GM12878 (cell line): ENCODE data around the gene PTPRD. TPM values are rescaled to one million over a fixed set of nuclear protein-coding genes. Genes with fewer than 3 reads are reported as not detected.
"Not testable (repeated sequence)": the region's sequence is repeated elsewhere in the genome, so short reads cannot be mapped to it uniquely, and the experiment has no call there.

Source experiments
- ATAC-seq: fragments of 200-7000 bp; cut with Tn5 transposase; 3 replicates; pipeline ENCODE4 v1.9.1; 2020; ENCODE audit warnings: mild to moderate bottlenecking, moderate library complexity
- BruUV-seq: library from RNA; stranded (reverse); fragments of 400-500 nt; replicated peaks from 2 replicates; lab custom pipeline; 2021; lab: Mats Ljungman, UMichigan
- CTCF ChIA-PET: fragments of 300-600 bp; sonication (Branson Sonifier 250); formaldehyde crosslinking; extraction: SDS; loops from one replicate; lab custom pipeline; 2021; ENCODE audit warnings: inconsistent platforms; lab: Yijun Ruan, JAX
- POLR2A ChIA-PET: fragments of 350-600 bp; formaldehyde crosslinking; extraction: SDS; loops from one replicate; lab custom pipeline; 2021; ENCODE audit warnings: inconsistent platforms; lab: Charles Lee
- RAD21 ChIA-PET: fragments of 300-600 bp; sonication (Branson Sonifier 250); formaldehyde crosslinking; loops from one replicate; lab custom pipeline; 2023; ENCODE audit warnings: antibody characterized with exemption; ENCODE audit not compliant: unreplicated experiment; lab: Charles Lee
- SMC1A ChIA-PET: fragments of 300-600 bp; sonication (Branson Sonifier 250); formaldehyde crosslinking; loops from one replicate; lab custom pipeline; 2023; ENCODE audit not compliant: unreplicated experiment, uncharacterized antibody; lab: Charles Lee
- DNase-seq: peaks from one replicate; pipeline ENCODE4 v3.0.0-alpha.2; 2011; ENCODE audit warnings: low read depth, low spot score
- FAIRE-seq: peaks from 3 replicates; lab custom pipeline; 2011; peaks lifted over from hg19 to GRCh38; lab: Jason Lieb, UNC
- H2AFZ ChIP-seq: 2 replicates; pipeline ENCODE4 v1.6.0; 2011; ENCODE audit warnings: low read depth, low read length, control low read depth; ENCODE audit not compliant: control insufficient read depth
- H3K27ac ChIP-seq: 2 replicates; pipeline ENCODE4 v1.5.1; 2011; ENCODE audit warnings: control low read depth; ENCODE audit not compliant: control insufficient read depth, insufficient read depth
- H3K27me3 ChIP-seq, 2 experiments: replicated peaks in 1 of 2; 2 replicates each; pipeline versions ENCODE4 v1.6.0 to v1.6.1; 2011; ENCODE audit warnings: low read length in 1 of 2; ENCODE audit not compliant: control insufficient read depth in 2 of 2, insufficient read depth in 2 of 2
- H3K36me3 ChIP-seq, 2 experiments: 2 replicates each; pipeline ENCODE4 v1.5.1; 2011; ENCODE audit warnings: low read length in 1 of 2; ENCODE audit not compliant: control insufficient read depth in 2 of 2, insufficient read depth in 2 of 2
- H3K4me1 ChIP-seq: 2 replicates; pipeline ENCODE4 v1.6.1; 2011; ENCODE audit warnings: mild to moderate bottlenecking, low read length, moderate library complexity, mixed read lengths; ENCODE audit not compliant: control insufficient read depth, insufficient read depth
- H3K4me2 ChIP-seq: 2 replicates; pipeline ENCODE4 v1.6.0; 2011; ENCODE audit warnings: control low read depth; ENCODE audit not compliant: control insufficient read depth, insufficient read depth
- H3K4me3 ChIP-seq: fragments of 200-600 bp; sonication (generic); 2 replicates; pipeline ENCODE4 v1.5.1; 2016
- H3K79me2 ChIP-seq: 2 replicates; pipeline ENCODE4 v1.6.0; 2011; ENCODE audit warnings: low read length; ENCODE audit not compliant: control insufficient read depth, insufficient read depth
- H3K9ac ChIP-seq: 2 replicates; pipeline ENCODE4 v1.8.0; 2011; ENCODE audit warnings: low read length, control low read depth, mixed read lengths; ENCODE audit not compliant: control insufficient read depth, insufficient read depth
- H3K9me3 ChIP-seq: replicated peaks from 3 replicates; pipeline ENCODE4 v1.5.1; 2011; ENCODE audit warnings: mild to moderate bottlenecking, low read length; ENCODE audit not compliant: control insufficient read depth, insufficient read depth
- H4K20me1 ChIP-seq: 2 replicates; pipeline ENCODE4 v1.6.0; 2011; ENCODE audit not compliant: control insufficient read depth, insufficient read depth
- RFX5 ChIP-seq: IDR thresholded peaks from 2 replicates; pipeline ENCODE4 v1.6.1; 2011; ENCODE audit warnings: low read depth, low read length, improper control_type of control experiment
- WGBS: methylation state at CpG from one replicate; pipeline ENCODE4 v1.1.6; 2016; ENCODE audit warnings: low lambda C conversion rate; ENCODE audit not compliant: insufficient replicate concordance, insufficient coverage; ENCODE audit errors: missing lambda C conversion rate; 5-methylcytosine and 5-hydroxymethylcytosine counted together
- in situ Hi-C: fragments of 300-500 bp; cut with MboI; formaldehyde crosslinking; loops from 9 replicates; pipeline ENCODE4 v1.14.3; 2018; ENCODE audit warnings: mixed read lengths
- intact Hi-C: fragments of 100-400 bp; cut with micrococcal nuclease; formaldehyde crosslinking; loops from one replicate; pipeline ENCODE4 v1.14.2; 2022; ENCODE audit not compliant: unreplicated experiment
- polyA plus RNA-seq, 11 experiments: library from polyadenylated mRNA; depleted of rRNA in 4 of 11; unstranded in 6 of 11; stranded (reverse) in 5 of 11; fragments of >200 nt; fragmentation: Nextera tagmentation in 4 of 11; fragmentation: Illumina TruSeq in 1 of 11; extraction: Ambion mirVana in 4 of 11; extraction: Trizol in 1 of 11; gene quantifications; 1 replicate in 1 of 11; 2 replicates in 10 of 11; pipeline versions ENCODE4 v1.2.1 to v1.2.3, GENCODE V29; 2011 to 2016; ENCODE audit warnings: inconsistent platforms in 2 of 11, missing spikeins in 2 of 11, low read depth in 1 of 11
- total RNA-seq, 4 experiments: library from RNA; depleted of rRNA in 3 of 4; stranded (reverse); fragments of >200 nt in 3 of 4; fragmentation: Illumina TruSeq in 1 of 4; extraction: Trizol in 1 of 4; gene quantifications; 2 replicates each; pipeline versions ENCODE4 v1.2.1 to v1.2.3, GENCODE V29; 2013 to 2021

Gene PTPRD
- total and polyA plus RNA-seq, 10 of the 15 experiments (the other 5 are each of a cell fraction or from before 2014, with no cell fraction given) = under 0.01 to 0.05 (median 0.01) TPM; not detected in 7

DNA sequence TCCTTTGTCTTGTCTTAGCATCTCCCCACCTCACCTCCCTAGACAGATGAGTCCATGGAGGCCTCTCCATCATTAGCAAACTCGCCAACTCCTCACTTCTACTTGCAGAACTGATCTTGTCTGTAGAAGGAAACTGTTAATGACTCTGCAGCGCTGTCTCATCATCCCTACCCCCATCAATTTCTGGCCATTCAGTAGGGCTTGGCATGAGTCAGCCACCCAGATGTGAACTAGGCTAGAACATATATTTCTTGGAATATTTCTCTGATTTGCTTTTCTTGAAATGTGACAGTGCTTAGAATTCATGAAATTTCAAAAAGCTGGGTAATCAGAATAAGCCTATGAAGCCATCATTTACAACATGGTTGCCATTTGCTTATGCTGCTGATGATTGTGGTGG, 1688.2 kb downstream of the PTPRD start:
- CTCF ChIA-PET = no interaction called here
- TF ChIP-seq RFX5 = no peak
- TF ChIP-seq, all 136 proteins: peak for 0
- DNase-seq (no peak), ATAC-seq (no peak), FAIRE-seq (no peak)
- POLR2A ChIA-PET = no interaction called here
- no peak overlapping the region for H3K4me2 ChIP-seq
- no TSS peak for BruUV-seq
- no peak overlapping the region for H3K4me3 ChIP-seq
- no peak overlapping the region for H3K9ac ChIP-seq
- no peak overlapping the region for H3K27ac ChIP-seq
- H2AFZ ChIP-seq = no peak overlapping the region
- no peaks in the 10 kb centered on the region for H3K4me1 ChIP-seq
- no peaks in the 10 kb centered on the region for H4K20me1 ChIP-seq
- SMC1A ChIA-PET = interaction anchor here (1.1 kb wide), 1 partner anchor 10 kb away, joined by 3 read pairs; no protein-coding TSS in a partner anchor
- RAD21 ChIA-PET = no interaction called here
- no peaks in the 10 kb centered on the region for H3K27me3 ChIP-seq
- H3K9me3 ChIP-seq = no peaks in the 10 kb centered on the region
- 0% methylated on average over 2 of the region's 2 CpGs for WGBS
- in situ Hi-C loops = no loop called here
- H3K79me2 ChIP-seq = no peaks in the 10 kb centered on the region
- no peaks in the 10 kb centered on the region for H3K36me3 ChIP-seq
- intact Hi-C loops = no loop called here

GRCh38 chr9:8920478-8921183, 1692.2 kb downstream of the PTPRD start:
- H3K27me3 ChIP-seq, DNase-seq, H3K4me3 ChIP-seq, H3K9ac ChIP-seq, H3K4me1 ChIP-seq, ATAC-seq, POLR2A ChIA-PET, intact Hi-C loops, H3K27ac ChIP-seq, CTCF ChIA-PET, RAD21 ChIA-PET, H2AFZ ChIP-seq, BruUV-seq, H3K36me3 ChIP-seq, H4K20me1 ChIP-seq, FAIRE-seq, SMC1A ChIA-PET, H3K79me2 ChIP-seq, H3K9me3 ChIP-seq, in situ Hi-C loops, H3K4me2 ChIP-seq: not testable (repeated sequence)
- 53% methylated on average over 19 of the region's 19 CpGs for WGBS
